Loucy (cell line): ENCODE data around the gene SERPINE1.

ENCODE experiments used
- H2AFZ ChIP-seq: fragments of 200-600 bp; sonication (generic); 2 replicates; pipeline ENCODE4 v1.6.0; 2016; ENCODE audit warnings: antibody characterized with exemption, mild to moderate bottlenecking, low read length, moderate library complexity
- H3F3A ChIP-seq: fragments of 200-600 bp; 2 replicates; pipeline ENCODE4 v1.6.0; 2016; ENCODE audit warnings: antibody characterized with exemption, low read depth, mild to moderate bottlenecking
- H3K27me3 ChIP-seq: fragments of 200-600 bp; sonication (generic); 2 replicates; pipeline ENCODE4 v1.6.1; 2014; ENCODE audit warnings: low read length, mild to moderate bottlenecking; ENCODE audit not compliant: insufficient read depth, poor library complexity, severe bottlenecking
- H3K36me3 ChIP-seq: fragments of 200-600 bp; sonication (generic); 2 replicates; pipeline ENCODE4 v1.6.1; 2016; ENCODE audit warnings: low read length; ENCODE audit not compliant: insufficient read depth
- H3K4me1 ChIP-seq: fragments of 200-600 bp; sonication (generic); 2 replicates; pipeline ENCODE4 v1.5.1; 2014; ENCODE audit warnings: low read length, mild to moderate bottlenecking; ENCODE audit not compliant: insufficient read depth, poor library complexity, severe bottlenecking
- H3K4me2 ChIP-seq: fragments of 200-600 bp; sonication (generic); 2 replicates; pipeline ENCODE4 v1.6.0; 2014; ENCODE audit warnings: antibody characterized with exemption, low read length, low read depth, mild to moderate bottlenecking; ENCODE audit not compliant: poor library complexity, severe bottlenecking
- H3K4me3 ChIP-seq: fragments of 200-600 bp; sonication (generic); 2 replicates; pipeline ENCODE4 v1.5.1; 2014; ENCODE audit warnings: low read length, mild to moderate bottlenecking, mixed read lengths; ENCODE audit not compliant: poor library complexity, severe bottlenecking
- H3K79me2 ChIP-seq: fragments of 200-600 bp; sonication (generic); 2 replicates; pipeline ENCODE4 v1.6.1; 2014; ENCODE audit warnings: low read length; ENCODE audit not compliant: insufficient read depth
- H3K9ac ChIP-seq: fragments of 200-600 bp; sonication (generic); 2 replicates; pipeline ENCODE4 v1.6.0; 2014; ENCODE audit warnings: mild to moderate bottlenecking, low read depth, low read length, moderate library complexity; ENCODE audit not compliant: poor library complexity, severe bottlenecking
- H3K9me2 ChIP-seq: fragments of 200-600 bp; sonication (generic); replicated peaks from 2 replicates; pipeline ENCODE4 v1.6.1; 2016; ENCODE audit warnings: low read depth, low read length, mixed read lengths
- H3K9me3 ChIP-seq: fragments of 200-600 bp; sonication (generic); 2 replicates; pipeline ENCODE4 v1.6.1; 2014; ENCODE audit warnings: mild to moderate bottlenecking, antibody characterized with exemption, low read length, low read depth; ENCODE audit not compliant: insufficient read depth
- H4K20me1 ChIP-seq: fragments of 200-600 bp; sonication (generic); 2 replicates; pipeline ENCODE4 v1.6.0; 2014; ENCODE audit warnings: antibody characterized with exemption, low read length, mild to moderate bottlenecking; ENCODE audit not compliant: insufficient read depth, poor library complexity, severe bottlenecking
- EZH2phosphoT487 ChIP-seq: fragments of 200-600 bp; IDR thresholded peaks from 2 replicates; pipeline ENCODE4 v1.6.1; 2018; ENCODE audit warnings: antibody characterized with exemption, mild to moderate bottlenecking, moderate library complexity, borderline replicate concordance
- TF ChIP-seq, protein P1 (sequence below): fragments of 200-600 bp; sonication (generic); conservative IDR thresholded peaks from 2 replicates; pipeline ENCODE4 v1.5.1; 2014; ENCODE audit warnings: mild to moderate bottlenecking, antibody characterized with exemption, low read length

The SERPINE1 gene

DNA sequence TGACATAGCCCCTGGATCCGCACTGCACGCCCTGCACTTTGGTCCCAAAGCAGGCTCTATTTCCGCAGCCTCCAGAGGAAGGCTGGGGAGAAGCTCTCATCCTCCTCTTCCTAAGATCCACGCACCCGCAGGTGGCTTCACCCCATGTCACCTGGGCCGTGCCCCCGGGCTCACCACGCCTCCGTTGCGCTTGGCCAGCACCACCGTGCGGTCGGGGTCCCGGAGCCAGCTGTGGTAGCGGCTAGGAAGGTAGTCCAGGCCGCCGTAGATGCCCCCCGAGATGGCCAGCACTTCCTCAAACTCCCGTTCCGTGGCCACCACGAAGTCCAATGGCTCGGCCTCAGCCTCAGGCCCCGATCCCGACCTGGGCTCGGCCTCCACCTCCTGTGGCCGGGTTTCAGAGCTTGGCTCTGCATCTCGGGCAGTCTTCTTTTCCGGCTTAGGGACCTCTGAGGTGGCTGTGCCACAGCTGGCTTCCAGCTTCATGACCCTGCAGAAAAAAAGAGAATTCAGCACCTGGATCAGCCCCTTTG is 47.5 kb downstream of the SERPINE1 start:
- no peaks in the 10 kb centered on the region for H3F3A ChIP-seq
- no peak overlapping the region for H3K4me2 ChIP-seq
- no peaks in the 10 kb centered on the region for H3K27me3 ChIP-seq
- no peaks in the 10 kb centered on the region for H4K20me1 ChIP-seq
- no peak overlapping the region for H3K4me3 ChIP-seq
- no peaks in the 10 kb centered on the region for H3K36me3 ChIP-seq
- H3K79me2 ChIP-seq: no peaks in the 10 kb centered on the region
- no peaks in the 10 kb centered on the region for H3K9me2 ChIP-seq
- no peaks in the 10 kb centered on the region for H3K9me3 ChIP-seq
- H3K4me1 ChIP-seq: peaks cover 26% of the 10 kb centered on the region
- TF ChIP-seq, protein P1, sequence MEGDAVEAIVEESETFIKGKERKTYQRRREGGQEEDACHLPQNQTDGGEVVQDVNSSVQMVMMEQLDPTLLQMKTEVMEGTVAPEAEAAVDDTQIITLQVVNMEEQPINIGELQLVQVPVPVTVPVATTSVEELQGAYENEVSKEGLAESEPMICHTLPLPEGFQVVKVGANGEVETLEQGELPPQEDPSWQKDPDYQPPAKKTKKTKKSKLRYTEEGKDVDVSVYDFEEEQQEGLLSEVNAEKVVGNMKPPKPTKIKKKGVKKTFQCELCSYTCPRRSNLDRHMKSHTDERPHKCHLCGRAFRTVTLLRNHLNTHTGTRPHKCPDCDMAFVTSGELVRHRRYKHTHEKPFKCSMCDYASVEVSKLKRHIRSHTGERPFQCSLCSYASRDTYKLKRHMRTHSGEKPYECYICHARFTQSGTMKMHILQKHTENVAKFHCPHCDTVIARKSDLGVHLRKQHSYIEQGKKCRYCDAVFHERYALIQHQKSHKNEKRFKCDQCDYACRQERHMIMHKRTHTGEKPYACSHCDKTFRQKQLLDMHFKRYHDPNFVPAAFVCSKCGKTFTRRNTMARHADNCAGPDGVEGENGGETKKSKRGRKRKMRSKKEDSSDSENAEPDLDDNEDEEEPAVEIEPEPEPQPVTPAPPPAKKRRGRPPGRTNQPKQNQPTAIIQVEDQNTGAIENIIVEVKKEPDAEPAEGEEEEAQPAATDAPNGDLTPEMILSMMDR: no peak
- TF ChIP-seq EZH2phosphoT487: no peak
- H3K9ac ChIP-seq: no peak overlapping the region
- H2AFZ ChIP-seq: no peak overlapping the region

DNA sequence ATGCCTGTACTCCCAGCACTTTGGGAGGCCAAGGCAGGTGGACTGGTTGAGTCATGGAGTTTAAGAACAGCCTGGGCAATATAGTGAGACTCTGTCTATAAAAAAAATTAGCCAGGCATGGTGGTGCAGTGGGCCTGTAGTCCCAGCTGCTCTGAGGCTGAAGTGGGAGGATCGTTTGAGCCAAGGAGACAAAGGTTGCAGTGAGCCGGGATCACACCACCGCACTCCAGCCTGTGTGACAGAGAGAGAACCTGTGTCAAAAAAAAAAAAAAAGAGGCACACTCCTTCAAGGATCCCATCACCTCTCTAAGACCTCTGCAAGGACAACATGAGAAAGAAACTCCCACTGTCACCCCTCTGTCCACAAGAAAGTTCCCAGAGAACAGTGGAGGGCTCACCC is 48.8 kb downstream of the SERPINE1 start:
- no peak overlapping the region for H3K4me3 ChIP-seq
- H3K9me2 ChIP-seq: no peaks in the 10 kb centered on the region
- no peaks in the 10 kb centered on the region for H3K9me3 ChIP-seq
- H3K9ac ChIP-seq: no peak overlapping the region
- H3K4me2 ChIP-seq: no peak overlapping the region
- H2AFZ ChIP-seq: no peak overlapping the region
- H3K4me1 ChIP-seq: peaks cover 13% of the 10 kb centered on the region
- no peaks in the 10 kb centered on the region for H4K20me1 ChIP-seq
- TF ChIP-seq EZH2phosphoT487: no peak
- TF ChIP-seq, protein P1: no peak
- no peaks in the 10 kb centered on the region for H3F3A ChIP-seq
- H3K27me3 ChIP-seq: no peaks in the 10 kb centered on the region
- no peaks in the 10 kb centered on the region for H3K36me3 ChIP-seq
- H3K79me2 ChIP-seq: no peaks in the 10 kb centered on the region

DNA sequence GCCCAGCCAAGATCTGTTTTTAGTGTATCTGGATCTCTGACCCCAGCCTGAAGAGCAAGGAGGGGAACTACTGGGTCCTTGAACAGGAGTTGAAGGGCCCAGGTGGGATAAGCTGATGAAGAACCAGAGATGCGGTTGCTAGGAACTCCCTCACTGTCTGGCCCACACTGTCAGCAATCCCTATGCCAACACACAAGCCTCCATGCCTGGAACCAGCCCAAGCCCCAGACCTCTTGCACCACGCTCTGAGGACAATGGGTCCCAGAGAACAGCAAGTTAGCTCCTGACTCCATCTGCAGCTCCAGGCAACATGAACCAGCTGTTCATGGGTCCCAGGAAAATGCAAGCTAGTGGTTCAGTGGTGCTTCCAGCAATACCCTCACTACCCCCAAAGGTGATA is 50.7 kb downstream of the SERPINE1 start:
- H3K27me3 ChIP-seq: no peaks in the 10 kb centered on the region
- no peaks in the 10 kb centered on the region for H3K36me3 ChIP-seq
- no peaks in the 10 kb centered on the region for H3K79me2 ChIP-seq
- H3K9ac ChIP-seq: no peak overlapping the region
- TF ChIP-seq, protein P1: no peak
- no peak for TF ChIP-seq EZH2phosphoT487
- H3K4me2 ChIP-seq: no peak overlapping the region
- H3K4me3 ChIP-seq: no peak overlapping the region
- H3K9me3 ChIP-seq: no peaks in the 10 kb centered on the region
- no peaks in the 10 kb centered on the region for H3F3A ChIP-seq
- no peaks in the 10 kb centered on the region for H3K4me1 ChIP-seq
- H4K20me1 ChIP-seq: no peaks in the 10 kb centered on the region
- no peak overlapping the region for H2AFZ ChIP-seq
- no peaks in the 10 kb centered on the region for H3K9me2 ChIP-seq
